Body of pancreas (tissue), 4 donors: ENCODE measurements around the gene CCR4. TPM values are rescaled to one million over a fixed set of nuclear protein-coding genes. Genes with fewer than 3 reads are reported as not detected.

Experiments used
- ATAC-seq: fragments of 150-250 bp; one replicate; pipeline ENCODE4 v1.9.1; 2016
- DNase-seq, 4 donors: peaks; one replicate each; pipeline ENCODE4 v3.0.0-alpha.2; 2019
- H3K27ac ChIP-seq, 4 donors: fragments of 200-600 bp; sonication (generic); 1 replicate in 3 of 4; 2 replicates in 1 of 4; pipeline versions ENCODE4 v1.5.1 to v1.6.1; 2016 to 2019; ENCODE audit warnings: mild to moderate bottlenecking in 1 of 4, mixed read lengths in 1 of 4, moderate library complexity in 1 of 4
- H3K27me3 ChIP-seq, 2 donors: fragments of 200-600 bp; sonication (generic); one replicate each; pipeline ENCODE4 v1.6.0; 2016; ENCODE audit warnings: mild to moderate bottlenecking in 1 of 2
- H3K36me3 ChIP-seq, 2 donors: fragments of 200-600 bp; sonication (generic); replicated peaks in 1 of 2; 2 replicates each; pipeline ENCODE4 v1.5.1; 2016; ENCODE audit warnings: low read depth in 2 of 2; ENCODE audit not compliant: insufficient read depth in 1 of 2
- H3K4me1 ChIP-seq: fragments of 200-600 bp; sonication (generic); one replicate; pipeline ENCODE4 v1.6.0; 2016
- H3K4me3 ChIP-seq, 2 donors: fragments of 200-600 bp; sonication (generic); 1 replicate in 1 of 2; 2 replicates in 1 of 2; pipeline ENCODE4 v1.5.1; 2016 to 2019
- H3K9me3 ChIP-seq, 3 donors: fragments of 200-600 bp; sonication (generic); 1 replicate in 2 of 3; 2 replicates in 1 of 3; pipeline ENCODE4 v1.5.1; 2016
- POLR2A ChIP-seq, 3 donors: fragments of 450-650 bp; IDR thresholded peaks; one replicate each; pipeline ENCODE4 v1.6.1; 2016; ENCODE audit warnings: antibody characterized with exemption in 3 of 3, mild to moderate bottlenecking in 2 of 3
- WGBS, 2 donors: methylation state at CpG; one replicate each; pipeline ENCODE4 v1.1.5; 2017; 5-methylcytosine and 5-hydroxymethylcytosine counted together
- intact Hi-C: fragments of 100-400 bp; cut with DNase I; formaldehyde crosslinking; loops from one replicate; pipeline ENCODE4 v1.15.1; 2023
- total RNA-seq, 2 donors: library from RNA; depleted of rRNA; stranded (reverse); fragments of >200 nt; gene quantifications; one replicate each; pipeline ENCODE4 v1.1.0, GENCODE V29; 2016
- TF ChIP-seq, protein P1 (sequence below), 7 experiments: fragments of 450-650 bp in 4 of 7; fragments of 200-600 bp in 3 of 7; sonication (generic) in 3 of 7; IDR thresholded peaks; one replicate each; pipeline ENCODE4 v1.5.1; 2016 to 2019; ENCODE audit warnings: antibody characterized with exemption in 7 of 7

The CCR4 gene
- total RNA-seq, 2 donors from 2014 or later, result not detected

DNA sequence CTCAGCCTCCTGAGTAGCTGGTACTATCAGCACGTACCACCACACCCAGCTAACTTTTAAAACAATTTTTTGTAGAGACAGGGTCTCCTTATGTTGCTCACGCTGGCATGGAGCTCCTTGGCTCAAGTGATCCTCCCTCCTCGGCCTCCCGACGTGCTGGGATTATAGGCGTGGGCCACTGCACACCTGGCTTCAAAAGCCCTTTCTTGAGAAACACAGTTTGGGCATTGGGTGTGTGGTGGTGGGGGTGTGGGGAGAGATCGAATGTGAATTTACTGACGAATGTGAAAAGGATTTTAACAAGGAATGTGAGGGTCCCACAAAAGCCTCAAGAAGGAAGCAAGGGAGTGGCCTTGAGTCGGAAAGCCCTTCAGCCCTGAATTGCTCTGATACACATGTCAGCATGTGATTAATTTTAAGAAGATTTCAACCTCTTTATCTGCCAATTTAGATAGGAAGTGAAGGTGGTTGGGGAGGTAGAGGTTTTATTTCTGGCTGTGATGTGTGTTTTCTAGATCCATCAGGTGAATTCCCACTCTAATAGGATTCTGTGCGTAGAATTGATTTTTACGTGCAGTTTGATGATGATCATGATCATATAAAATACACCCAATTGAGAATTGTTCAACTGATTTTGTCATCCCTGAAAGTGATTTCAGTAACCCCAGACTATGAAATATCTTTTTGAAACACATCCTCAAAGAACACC, 1.1 kb downstream of the CCR4 start:
- no peak overlapping the region for H3K4me3 ChIP-seq
- no peaks in the 10 kb centered on the region for H3K9me3 ChIP-seq
- no peak overlapping the region for H3K27ac ChIP-seq
- TF ChIP-seq, protein P1, sequence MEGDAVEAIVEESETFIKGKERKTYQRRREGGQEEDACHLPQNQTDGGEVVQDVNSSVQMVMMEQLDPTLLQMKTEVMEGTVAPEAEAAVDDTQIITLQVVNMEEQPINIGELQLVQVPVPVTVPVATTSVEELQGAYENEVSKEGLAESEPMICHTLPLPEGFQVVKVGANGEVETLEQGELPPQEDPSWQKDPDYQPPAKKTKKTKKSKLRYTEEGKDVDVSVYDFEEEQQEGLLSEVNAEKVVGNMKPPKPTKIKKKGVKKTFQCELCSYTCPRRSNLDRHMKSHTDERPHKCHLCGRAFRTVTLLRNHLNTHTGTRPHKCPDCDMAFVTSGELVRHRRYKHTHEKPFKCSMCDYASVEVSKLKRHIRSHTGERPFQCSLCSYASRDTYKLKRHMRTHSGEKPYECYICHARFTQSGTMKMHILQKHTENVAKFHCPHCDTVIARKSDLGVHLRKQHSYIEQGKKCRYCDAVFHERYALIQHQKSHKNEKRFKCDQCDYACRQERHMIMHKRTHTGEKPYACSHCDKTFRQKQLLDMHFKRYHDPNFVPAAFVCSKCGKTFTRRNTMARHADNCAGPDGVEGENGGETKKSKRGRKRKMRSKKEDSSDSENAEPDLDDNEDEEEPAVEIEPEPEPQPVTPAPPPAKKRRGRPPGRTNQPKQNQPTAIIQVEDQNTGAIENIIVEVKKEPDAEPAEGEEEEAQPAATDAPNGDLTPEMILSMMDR (IDR thresholded peaks at IDR 0.05), result no peak
- TF ChIP-seq POLR2A (IDR thresholded peaks at IDR 0.05), result no peak
- H3K4me1 ChIP-seq, result no peaks in the 10 kb centered on the region
- WGBS, 2 donors, result 73 to 80% methylated on average over 11 of the region's 11 CpGs
- ATAC-seq, result no peak
- intact Hi-C loops, result no loop called here
- no peaks in the 10 kb centered on the region for H3K36me3 ChIP-seq
- no peaks in the 10 kb centered on the region for H3K27me3 ChIP-seq
- no peak for DNase-seq

DNA sequence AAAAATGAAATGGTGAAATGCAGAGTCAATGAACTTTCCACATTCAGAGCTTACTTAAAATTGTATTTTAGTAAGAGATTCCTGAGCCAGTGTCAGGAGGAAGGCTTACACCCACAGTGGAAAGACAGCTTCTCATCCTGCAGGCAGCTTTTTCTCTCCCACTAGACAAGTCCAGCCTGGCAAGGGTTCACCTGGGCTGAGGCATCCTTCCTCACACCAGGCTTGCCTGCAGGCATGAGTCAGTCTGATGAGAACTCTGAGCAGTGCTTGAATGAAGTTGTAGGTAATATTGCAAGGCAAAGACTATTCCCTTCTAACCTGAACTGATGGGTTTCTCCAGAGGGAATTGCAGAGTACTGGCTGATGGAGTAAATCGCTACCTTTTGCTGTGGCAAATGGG, 3.1 kb downstream of the CCR4 start:
- 83 to 88% methylated on average over 1 of the region's 1 CpG for WGBS, 2 donors
- Histone ChIP-seq H3K9me3 (no peaks in the 10 kb centered on the region), H3K4me1 (no peaks in the 10 kb centered on the region), H3K36me3 (no peaks in the 10 kb centered on the region), H3K27me3 (no peaks in the 10 kb centered on the region), H3K27ac (no peak overlapping the region), H3K4me3 (no peak overlapping the region)
- intact Hi-C loops, result no loop called here
- TF ChIP-seq, protein P1 (IDR thresholded peaks at IDR 0.05), result no peak
- no peak for TF ChIP-seq POLR2A (IDR thresholded peaks at IDR 0.05)
- ATAC-seq (no peak), DNase-seq (no peak)

DNA sequence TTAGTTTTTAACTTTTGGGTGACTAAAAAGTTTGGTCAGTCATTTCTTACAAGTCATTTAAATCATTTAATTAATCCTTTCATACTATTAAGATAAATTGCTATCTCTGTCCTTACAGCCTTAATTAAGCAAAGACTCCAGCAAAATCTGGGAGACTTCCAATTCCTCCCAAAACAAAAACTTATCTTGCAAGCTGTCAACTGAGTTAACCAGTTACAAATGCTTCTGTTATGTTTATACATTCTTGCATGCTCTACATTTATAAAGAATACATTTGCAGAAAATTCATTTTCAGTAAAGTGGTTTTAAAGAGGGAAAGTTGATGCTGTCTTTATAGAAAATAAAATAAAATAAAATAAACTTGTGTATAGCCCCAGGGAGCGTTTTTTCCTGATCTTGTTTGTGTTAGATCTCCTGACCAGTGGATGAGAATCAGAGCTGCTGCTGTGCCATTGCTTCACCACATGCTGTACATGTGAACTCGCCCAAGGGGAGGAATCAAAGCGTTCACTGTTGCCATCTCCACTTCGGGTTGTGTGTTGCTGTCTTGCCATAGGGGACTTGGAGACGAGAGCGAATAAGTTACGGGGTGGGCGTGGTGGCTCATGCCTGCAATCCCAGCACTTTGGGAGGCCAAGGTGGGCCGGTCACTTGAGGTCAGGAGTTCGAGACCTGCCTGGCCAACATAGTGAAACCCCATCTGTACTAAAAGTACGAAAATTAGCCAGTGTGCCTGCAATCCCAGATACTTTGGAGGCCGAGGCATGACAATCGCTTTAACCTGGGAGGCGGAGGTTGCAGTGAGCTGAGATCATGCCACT, 5.5 kb downstream of the CCR4 start:
- H3K36me3 ChIP-seq, result no peaks in the 10 kb centered on the region
- WGBS, 2 donors, result 83 to 85% methylated on average over 12 to 14 of the region's 14 CpGs
- H3K27me3 ChIP-seq, result no peaks in the 10 kb centered on the region
- H3K4me3 ChIP-seq, result no peak overlapping the region
- H3K9me3 ChIP-seq, result no peaks in the 10 kb centered on the region
- TF ChIP-seq POLR2A (IDR thresholded peaks at IDR 0.05), result no peak
- TF ChIP-seq, protein P1 (IDR thresholded peaks at IDR 0.05), result no peak
- no peak for DNase-seq
- H3K27ac ChIP-seq, result no peak overlapping the region
- no peaks in the 10 kb centered on the region for H3K4me1 ChIP-seq
- intact Hi-C loops, result no loop called here
- no peak for ATAC-seq

DNA sequence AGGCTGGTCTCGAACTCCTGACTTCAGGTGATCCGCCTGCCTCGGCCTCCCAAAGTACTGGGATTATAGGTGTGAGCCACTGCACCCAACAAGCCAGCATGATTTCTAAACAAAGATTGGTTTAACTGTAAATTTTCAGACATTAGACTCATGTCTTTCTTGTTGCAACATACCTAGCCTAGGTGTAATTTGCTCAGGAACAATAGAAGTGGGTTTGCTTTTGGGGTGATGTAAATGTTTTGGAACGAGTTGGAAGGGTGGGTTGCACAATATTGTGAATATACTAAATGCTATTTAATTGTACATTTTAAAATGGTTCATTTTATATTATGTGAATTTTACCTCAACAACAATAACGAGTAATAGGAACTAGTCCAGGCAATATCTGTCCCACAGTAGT, 7.1 kb downstream of the CCR4 start:
- no peak for ATAC-seq
- H3K4me1 ChIP-seq, result no peaks in the 10 kb centered on the region
- TF ChIP-seq POLR2A (IDR thresholded peaks at IDR 0.05), result no peak
- TF ChIP-seq, protein P1 (IDR thresholded peaks at IDR 0.05), result no peak
- H3K4me3 ChIP-seq, result no peak overlapping the region
- no peaks in the 10 kb centered on the region for H3K27me3 ChIP-seq
- WGBS, 2 donors, result 69 to 83% methylated on average over 5 of the region's 5 CpGs
- intact Hi-C loops, result no loop called here
- H3K9me3 ChIP-seq, result no peaks in the 10 kb centered on the region
- no peaks in the 10 kb centered on the region for H3K36me3 ChIP-seq
- DNase-seq, result no peak
- no peak overlapping the region for H3K27ac ChIP-seq
